ENCODE measurements around the gene NEDD8.

The NEDD8 gene

GRCh38 chr14:24179294-24179960 is 52.7 kb downstream of the NEDD8 start:
- no peak overlapping the region for H3K4me3 ChIP-seq (ENCODE audit: low read depth, low read length)
- TF ChIP-seq, protein P1, sequence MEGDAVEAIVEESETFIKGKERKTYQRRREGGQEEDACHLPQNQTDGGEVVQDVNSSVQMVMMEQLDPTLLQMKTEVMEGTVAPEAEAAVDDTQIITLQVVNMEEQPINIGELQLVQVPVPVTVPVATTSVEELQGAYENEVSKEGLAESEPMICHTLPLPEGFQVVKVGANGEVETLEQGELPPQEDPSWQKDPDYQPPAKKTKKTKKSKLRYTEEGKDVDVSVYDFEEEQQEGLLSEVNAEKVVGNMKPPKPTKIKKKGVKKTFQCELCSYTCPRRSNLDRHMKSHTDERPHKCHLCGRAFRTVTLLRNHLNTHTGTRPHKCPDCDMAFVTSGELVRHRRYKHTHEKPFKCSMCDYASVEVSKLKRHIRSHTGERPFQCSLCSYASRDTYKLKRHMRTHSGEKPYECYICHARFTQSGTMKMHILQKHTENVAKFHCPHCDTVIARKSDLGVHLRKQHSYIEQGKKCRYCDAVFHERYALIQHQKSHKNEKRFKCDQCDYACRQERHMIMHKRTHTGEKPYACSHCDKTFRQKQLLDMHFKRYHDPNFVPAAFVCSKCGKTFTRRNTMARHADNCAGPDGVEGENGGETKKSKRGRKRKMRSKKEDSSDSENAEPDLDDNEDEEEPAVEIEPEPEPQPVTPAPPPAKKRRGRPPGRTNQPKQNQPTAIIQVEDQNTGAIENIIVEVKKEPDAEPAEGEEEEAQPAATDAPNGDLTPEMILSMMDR (IDR thresholded peaks at IDR 0.05; ENCODE audit: low read depth, low read length): no peak
- no peak for DNase-seq (ENCODE audit: low read depth, low spot score)
- in situ Hi-C loops (cut with HindIII; ENCODE audit: low sequenced_read_pairs): no loop called here

- no peak overlapping the region for H3K4me3 ChIP-seq (ENCODE audit: low read depth, low read length)
- in situ Hi-C loops (cut with HindIII; ENCODE audit: low sequenced_read_pairs): no loop called here
- no peak for DNase-seq (ENCODE audit: low read depth, low spot score)
- TF ChIP-seq, protein P1 (IDR thresholded peaks at IDR 0.05; ENCODE audit: low read depth, low read length): no peak
Observed at GRCh38 chr14:24178399-24179178, 53.6 kb downstream of the NEDD8 start.

DNA sequence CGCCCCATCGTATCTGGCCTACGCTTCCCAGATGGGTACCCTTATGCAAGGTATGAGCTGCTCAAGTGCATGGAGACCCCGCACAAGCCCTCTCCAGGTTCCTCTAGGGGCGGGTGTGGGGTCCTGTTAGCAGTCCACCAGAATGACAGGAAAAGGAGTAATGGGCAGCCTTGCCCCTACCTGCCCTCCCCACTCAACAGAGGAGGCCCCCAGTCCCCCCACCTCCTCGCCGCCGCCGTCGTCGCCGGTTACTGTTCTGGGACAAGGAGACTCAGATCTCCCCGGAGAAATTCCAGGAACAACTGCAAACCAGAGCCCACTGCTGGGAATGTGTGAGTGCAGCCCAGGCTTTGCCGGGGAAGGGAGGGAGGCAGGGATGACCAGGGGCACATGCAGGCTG is 54.3 kb downstream of the NEDD8 start:
- no peak for DNase-seq (ENCODE audit: low read depth, low spot score)
- H3K4me3 ChIP-seq (ENCODE audit: low read depth, low read length): no peak overlapping the region
- in situ Hi-C loops (cut with HindIII; ENCODE audit: low sequenced_read_pairs): no loop called here
- TF ChIP-seq, protein P1 (IDR thresholded peaks at IDR 0.05; ENCODE audit: low read depth, low read length): no peak

- DNase-seq (ENCODE audit: low read depth, low spot score): no peak
- in situ Hi-C loops (cut with HindIII; ENCODE audit: low sequenced_read_pairs): no loop called here
- TF ChIP-seq, protein P1 (IDR thresholded peaks at IDR 0.05; ENCODE audit: low read depth, low read length): no peak
- H3K4me3 ChIP-seq (ENCODE audit: low read depth, low read length): no peak overlapping the region
Observed at GRCh38 chr14:24177041-24177825, 54.9 kb downstream of the NEDD8 start.

DNA sequence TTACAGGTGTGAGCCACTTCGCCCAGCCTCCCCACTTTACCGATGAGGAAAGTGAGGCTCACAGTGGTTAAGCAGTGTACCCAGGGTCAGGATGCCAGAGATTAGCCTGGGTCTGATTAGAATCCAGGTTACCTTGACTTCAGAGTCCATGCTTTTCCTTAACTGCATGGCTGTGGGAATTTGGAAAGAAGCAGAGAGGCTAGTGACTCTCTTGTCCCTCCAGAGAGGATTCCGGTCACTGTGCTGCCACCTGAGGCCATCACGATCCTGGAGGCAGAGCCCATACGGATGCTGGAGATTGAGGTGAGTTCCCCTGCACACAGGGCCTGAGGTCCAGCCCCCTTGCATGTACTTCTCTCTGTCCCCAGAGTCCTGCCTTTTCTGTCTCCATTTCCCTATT is 55.6 kb downstream of the NEDD8 start:
- TF ChIP-seq, protein P1 (IDR thresholded peaks at IDR 0.05; ENCODE audit: low read depth, low read length): no peak
- no peak for DNase-seq (ENCODE audit: low read depth, low spot score)
- no peak overlapping the region for H3K4me3 ChIP-seq (ENCODE audit: low read depth, low read length)
- in situ Hi-C loops (cut with HindIII; ENCODE audit: low sequenced_read_pairs): no loop called here

DNA sequence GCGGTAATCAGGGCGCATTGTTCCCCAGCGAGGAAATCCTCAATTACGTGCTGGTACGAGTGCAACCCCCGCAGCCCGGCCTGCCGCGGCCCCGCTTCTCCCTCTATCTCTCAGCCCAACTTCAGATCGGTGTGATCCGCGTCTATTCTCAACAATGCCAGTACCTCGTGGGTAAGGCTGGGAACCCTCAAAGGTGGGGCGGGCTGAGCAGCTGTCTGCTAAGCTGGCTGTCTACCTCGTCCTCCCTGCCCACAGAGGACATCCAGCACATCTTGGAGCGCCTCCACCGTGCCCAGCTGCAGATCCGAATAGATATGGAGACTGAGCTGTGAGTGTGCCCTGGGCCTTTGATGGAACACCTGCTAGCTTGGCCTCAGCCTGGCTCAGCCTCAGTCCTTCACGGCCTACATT is 59.3 kb downstream of the NEDD8 start:
- in situ Hi-C loops (cut with HindIII; ENCODE audit: low sequenced_read_pairs): no loop called here
- peak overlapping the region; percentile 63 for H3K4me3 ChIP-seq (ENCODE audit: low read depth, low read length)
- TF ChIP-seq, protein P1 (IDR thresholded peaks at IDR 0.05; ENCODE audit: low read depth, low read length): no peak
- DNase-seq (ENCODE audit: low read depth, low spot score): no peak

Measured in astrocyte of the spinal cord (primary cell).